Neural cell (in vitro differentiated cells): Measurements from ENCODE around the gene SMIM7. TPM values are rescaled to one million over a fixed set of nuclear protein-coding genes. Genes with fewer than 3 reads are reported as not detected.

Experiments
- H2AFZ ChIP-seq: fragments of 200-600, 300-800 bp; sonication (generic), shearing (Covaris generic); 2 replicates; pipeline ENCODE4 v1.6.0; 2014; ENCODE audit warnings: low read depth, mild to moderate bottlenecking, antibody characterized with exemption, low read length, moderate library complexity
- H3F3A ChIP-seq: fragments of 200-600 bp; shearing (Covaris generic); 2 replicates; pipeline ENCODE4 v1.6.1; 2016; ENCODE audit warnings: mild to moderate bottlenecking, moderate library complexity, mixed read lengths, antibody characterized with exemption, low read length; ENCODE audit not compliant: insufficient read depth, poor library complexity, severe bottlenecking
- H3K27ac ChIP-seq: fragments of 200-600, 300-800 bp; sonication (generic), shearing (Covaris generic); 2 replicates; pipeline ENCODE4 v1.5.1; 2014; ENCODE audit warnings: mild to moderate bottlenecking, low read length, moderate library complexity
- H3K27me3 ChIP-seq: fragments of 300-800, 200-600 bp; sonication (generic), shearing (Covaris generic); 2 replicates; pipeline ENCODE4 v1.6.0; 2014; ENCODE audit warnings: mild to moderate bottlenecking, low read depth, low read length, moderate library complexity; ENCODE audit not compliant: insufficient read depth
- H3K36me3 ChIP-seq: fragments of 300-800, 200-600 bp; sonication (generic), shearing (Covaris generic); 2 replicates; pipeline ENCODE4 v1.5.1; 2014; ENCODE audit warnings: mild to moderate bottlenecking, antibody characterized with exemption, low read length, moderate library complexity; ENCODE audit not compliant: insufficient read depth
- H3K4me2 ChIP-seq: fragments of 300-800, 200-600 bp; sonication (generic), shearing (Covaris generic); 2 replicates; pipeline ENCODE4 v1.6.0; 2014; ENCODE audit warnings: mild to moderate bottlenecking, low read length
- H3K4me3 ChIP-seq: fragments of 300-800, 200-600 bp; sonication (generic), shearing (Covaris generic); 2 replicates; pipeline ENCODE4 v1.5.1; 2014; ENCODE audit warnings: mild to moderate bottlenecking, low read length, moderate library complexity
- H3K79me2 ChIP-seq: fragments of 200-600 bp; shearing (Covaris generic); replicated peaks from 2 replicates; pipeline ENCODE4 v1.6.0; 2014; ENCODE audit warnings: mild to moderate bottlenecking, low read length, moderate library complexity; ENCODE audit not compliant: insufficient read depth
- H3K9ac ChIP-seq: fragments of 300-800, 200-600 bp; sonication (generic), shearing (Covaris generic); 2 replicates; pipeline ENCODE4 v1.6.1; 2016; ENCODE audit warnings: mild to moderate bottlenecking, low read length, mixed read lengths
- H3K9me2 ChIP-seq: fragments of 200-600 bp; shearing (Covaris generic); 2 replicates; pipeline ENCODE4 v1.6.1; 2016; ENCODE audit warnings: mild to moderate bottlenecking, low read length, mixed read lengths; ENCODE audit not compliant: insufficient read depth
- H3K9me3 ChIP-seq: fragments of 200-600, 300-800 bp; sonication (generic), shearing (Covaris generic); 2 replicates; pipeline ENCODE4 v1.6.1; 2016; ENCODE audit warnings: mild to moderate bottlenecking, mixed run types, low read length, moderate library complexity, mixed read lengths
- H4K20me1 ChIP-seq: fragments of 200-600 bp; shearing (Covaris generic); 2 replicates; pipeline ENCODE4 v1.6.1; 2016; ENCODE audit warnings: mild to moderate bottlenecking, mixed run types; ENCODE audit not compliant: insufficient read depth
- CTCF ChIP-seq: fragments of 450-650 bp; IDR thresholded peaks from 2 replicates; pipeline ENCODE4 v1.5.1; 2014; ENCODE audit warnings: antibody characterized with exemption, mild to moderate bottlenecking, moderate library complexity; ENCODE audit not compliant: poor library complexity, severe bottlenecking
- EP300 ChIP-seq: fragments of 450-650 bp; conservative IDR thresholded peaks from 2 replicates; pipeline ENCODE4 v1.6.1; 2014; ENCODE audit warnings: antibody characterized with exemption, mild to moderate bottlenecking, moderate library complexity; ENCODE audit not compliant: poor library complexity, severe bottlenecking
- EZH2 ChIP-seq: fragments of 200-600, 300-800 bp; shearing (Covaris generic), sonication (generic); IDR thresholded peaks from 2 replicates; pipeline ENCODE4 v1.6.1; 2014; ENCODE audit warnings: antibody characterized with exemption, low read length, borderline replicate concordance, mild to moderate bottlenecking; ENCODE audit not compliant: insufficient read depth, poor library complexity, severe bottlenecking
- MXI1 ChIP-seq: fragments of 450-650 bp; conservative IDR thresholded peaks from 2 replicates; pipeline ENCODE4 v1.6.1; 2014; ENCODE audit warnings: antibody characterized with exemption, mild to moderate bottlenecking; ENCODE audit not compliant: poor library complexity, severe bottlenecking
- POLR2AphosphoS5 ChIP-seq: IDR thresholded peaks from 2 replicates; pipeline ENCODE4 v1.6.1; 2012
- RAD21 ChIP-seq: fragments of 450-650 bp; conservative IDR thresholded peaks from 2 replicates; pipeline ENCODE4 v1.6.1; 2014; ENCODE audit warnings: antibody characterized with exemption, mild to moderate bottlenecking, moderate library complexity
- REST ChIP-seq: IDR thresholded peaks from 2 replicates; pipeline ENCODE4 v1.6.1; 2012; ENCODE audit warnings: borderline replicate concordance
- SMC3 ChIP-seq: fragments of 450-650 bp; conservative IDR thresholded peaks from 2 replicates; pipeline ENCODE4 v1.6.1; 2014; ENCODE audit warnings: antibody characterized with exemption, mild to moderate bottlenecking, moderate library complexity; ENCODE audit not compliant: poor library complexity
- TAF1 ChIP-seq: IDR thresholded peaks from 2 replicates; pipeline ENCODE4 v1.6.1; 2012; ENCODE audit warnings: low read depth
- polyA plus RNA-seq: library from polyadenylated mRNA; depleted of rRNA; stranded (reverse); fragments of >200 nt; gene quantifications from 2 replicates; pipeline ENCODE4 v1.2.3, GENCODE V29; 2014

Gene SMIM7
- polyA plus RNA-seq, 1 donor from 2014 or later: 153 TPM

GRCh38 chr19:16596399-16596798 lies 63.5 kb downstream of the SMIM7 start:
- Histone ChIP-seq H3K4me3 (no peak overlapping the region), H3K9me2 (no peaks in the 10 kb centered on the region), H2AFZ (no peak overlapping the region), H3K79me2 (peaks cover 19% of the 10 kb centered on the region), H3K27me3 (no peaks in the 10 kb centered on the region), H3K36me3 (no peaks in the 10 kb centered on the region), H4K20me1 (no peaks in the 10 kb centered on the region), H3K27ac (no peak overlapping the region), H3F3A (no peaks in the 10 kb centered on the region), H3K9me3 (no peaks in the 10 kb centered on the region), H3K9ac (no peak overlapping the region), H3K4me2 (no peak overlapping the region)
- TF ChIP-seq SMC3 (no peak), REST (no peak), EP300 (no peak), TAF1 (no peak), RAD21 (no peak), EZH2 (no peak), CTCF (no peak), POLR2AphosphoS5 (no peak), MXI1 (no peak)

Other genes with a start within 250 kb of the SMIM7 start
- 13.0 and 17.5 TPM in 2 replicates for gene EPS15L1, start 188.2 kb downstream of the SMIM7 start, polyA plus RNA-seq
- not detected in 2 replicates for gene CALR3, start 164.0 kb downstream of the SMIM7 start, polyA plus RNA-seq
- 9.9 and 14.5 TPM in 2 replicates for gene C19orf44, start 163.8 kb downstream of the SMIM7 start, polyA plus RNA-seq
- 5.4 and 8.6 TPM in 2 replicates for gene CHERP, start 117.7 kb downstream of the SMIM7 start, polyA plus RNA-seq
- gene SLC35E1, start 87.7 kb downstream of the SMIM7 start, polyA plus RNA-seq: 16.6 and 23.9 TPM in 2 replicates
- gene MED26, start 31.9 kb downstream of the SMIM7 start, polyA plus RNA-seq: 3.8 and 4.2 TPM in 2 replicates
- gene TMEM38A, start 995 bp upstream of the SMIM7 start, polyA plus RNA-seq: 8.6 and 11.2 TPM in 2 replicates
- 0.16 and 0.24 TPM in 2 replicates for gene NWD1, start 59.7 kb upstream of the SMIM7 start, polyA plus RNA-seq
- 31.2 and 36.9 TPM in 2 replicates for gene SIN3B, start 169.3 kb upstream of the SMIM7 start, polyA plus RNA-seq
- not detected in 2 replicates for gene F2RL3, start 228.9 kb upstream of the SMIM7 start, polyA plus RNA-seq